GM21723 (cell line): ENCODE data around the gene FAM53A.

Source experiments
- ATAC-seq: cut with Tn5 transposase; IDR thresholded peaks from one replicate; pipeline ENCODE4 v1.9.1; 2021; ENCODE audit warnings: mild to moderate bottlenecking, moderate library complexity; ENCODE audit not compliant: unreplicated experiment

FAM53A gene

GRCh38 chr4:1661695-1662094 lies 22.4 kb downstream of the FAM53A start:
- ATAC-seq = no peak

GRCh38 chr4:1660948-1661677 lies 23.0 kb downstream of the FAM53A start:
- ATAC-seq = no peak

GRCh38 chr4:1659104-1660043 lies 24.7 kb downstream of the FAM53A start:
- no peak for ATAC-seq

GRCh38 chr4:1658581-1658980 lies 25.5 kb downstream of the FAM53A start:
- ATAC-seq = no peak

GRCh38 chr4:1658146-1658545 lies 26.0 kb downstream of the FAM53A start:
- no peak for ATAC-seq

- no peak for ATAC-seq
Measured at GRCh38 chr4:1656986-1657385, 27.1 kb downstream of the FAM53A start.

- ATAC-seq = no peak
Measured at GRCh38 chr4:1656132-1656531, 28.0 kb downstream of the FAM53A start.

- no peak for ATAC-seq
Measured at GRCh38 chr4:1655676-1656075, 28.4 kb downstream of the FAM53A start.

- no peak for ATAC-seq
Measured at GRCh38 chr4:1655081-1655480, 29.0 kb downstream of the FAM53A start.

GRCh38 chr4:1654216-1654955 lies 29.7 kb downstream of the FAM53A start:
- ATAC-seq = no peak

GRCh38 chr4:1653776-1654175 lies 30.3 kb downstream of the FAM53A start:
- no peak for ATAC-seq

GRCh38 chr4:1652088-1652487 lies 32.0 kb downstream of the FAM53A start:
- no peak for ATAC-seq

- no peak for ATAC-seq
Measured at GRCh38 chr4:1651609-1652008, 32.5 kb downstream of the FAM53A start.

GRCh38 chr4:1648962-1649361 lies 35.2 kb downstream of the FAM53A start:
- ATAC-seq = no peak

GRCh38 chr4:1647432-1647831 lies 36.7 kb downstream of the FAM53A start:
- no peak for ATAC-seq

GRCh38 chr4:1646690-1647089 lies 37.4 kb downstream of the FAM53A start:
- ATAC-seq = no peak

- no peak for ATAC-seq
Measured at GRCh38 chr4:1644891-1645657, 39.0 kb downstream of the FAM53A start.

- no peak for ATAC-seq
Measured at GRCh38 chr4:1643971-1644735, 40.0 kb downstream of the FAM53A start.

GRCh38 chr4:1642196-1642951 lies 41.7 kb downstream of the FAM53A start:
- ATAC-seq = no peak
